SK-N-SH (cell line): ENCODE results near the gene C16orf92. TPM values are rescaled to one million over a fixed set of nuclear protein-coding genes. Genes with fewer than 3 reads are reported as not detected.

Experiments used
- CTCF ChIA-PET: fragments of 300-600, 350-600 bp; formaldehyde crosslinking; extraction: SDS; loops from one replicate; lab custom pipeline; 2021; lab: Yijun Ruan, JAX
- POLR2A ChIA-PET: fragments of 350-600 bp; sonication (Branson Sonifier 250); formaldehyde crosslinking; extraction: SDS; loops from one replicate; lab custom pipeline; 2020; ENCODE audit warnings: antibody characterized with exemption, inconsistent platforms; lab: Yijun Ruan, JAX
- DNase-seq: peaks from one replicate; pipeline ENCODE4 v3.0.0; 2012
- H2AFZ ChIP-seq: fragments of 200-600 bp; sonication (generic); 2 replicates; pipeline ENCODE4 v1.8.1; 2016; ENCODE audit warnings: antibody characterized with exemption, mild to moderate bottlenecking, low read depth
- H3F3A ChIP-seq: fragments of 200-600 bp; sonication (generic); replicated peaks from 2 replicates; pipeline ENCODE3; 2016; ENCODE audit warnings: antibody characterized with exemption, mild to moderate bottlenecking; ENCODE audit not compliant: insufficient read depth
- H3K27ac ChIP-seq, 2 experiments: fragments of 200-500 bp in 1 of 2; fragments of 200-600 bp in 1 of 2; sonication (Bioruptor generic) in 1 of 2; sonication (generic), shearing (Covaris generic) in 1 of 2; 2 replicates each; pipeline versions ENCODE4 v1.5.1 to v1.6.1; 2014 to 2016; ENCODE audit warnings: low read depth in 2 of 2, inconsistent platforms in 1 of 2, low read length in 1 of 2, mild to moderate bottlenecking in 1 of 2, mixed read lengths in 1 of 2
- H3K27me3 ChIP-seq: fragments of 200-600 bp; sonication (generic), shearing (Covaris generic); 2 replicates; pipeline ENCODE4 v1.6.1; 2016; ENCODE audit warnings: mixed run types; ENCODE audit not compliant: insufficient read depth
- H3K36me3 ChIP-seq, 2 experiments: fragments of 200-500 bp in 1 of 2; fragments of 200-600 bp in 1 of 2; sonication (Bioruptor generic) in 1 of 2; sonication (generic) in 1 of 2; replicated peaks in 1 of 2; 2 replicates each; pipeline versions ENCODE3 to v1.5.1; 2014 to 2016; ENCODE audit warnings: low read length in 1 of 2, mild to moderate bottlenecking in 1 of 2; ENCODE audit not compliant: insufficient read depth in 2 of 2, control insufficient read depth in 1 of 2
- H3K4me1 ChIP-seq, 2 experiments: fragments of 200-500 bp in 1 of 2; fragments of 200-600 bp in 1 of 2; sonication (Bioruptor generic) in 1 of 2; sonication (generic), shearing (Covaris generic) in 1 of 2; 2 replicates each; pipeline versions ENCODE4 v1.5.1 to v1.6.1; 2014 to 2016; ENCODE audit warnings: low read depth in 1 of 2, low read length in 1 of 2, mixed run types in 1 of 2; ENCODE audit not compliant: insufficient read depth in 2 of 2, control insufficient read depth in 1 of 2
- H3K4me2 ChIP-seq: fragments of 200-600 bp; sonication (generic), shearing (Covaris generic); 2 replicates; pipeline ENCODE4 v1.6.1; 2017; ENCODE audit warnings: mixed run types
- H3K4me3 ChIP-seq, 2 experiments: fragments of 200-500 bp in 1 of 2; fragments of 200-600 bp in 1 of 2; sonication (Bioruptor generic) in 1 of 2; sonication (generic), shearing (Covaris generic) in 1 of 2; 2 replicates each; pipeline versions ENCODE4 v1.5.1 to v1.8.1; 2014 to 2016; ENCODE audit warnings: low read depth in 2 of 2, inconsistent platforms in 1 of 2, low read length in 1 of 2, mild to moderate bottlenecking in 1 of 2, mixed read lengths in 1 of 2, moderate library complexity in 1 of 2
- H3K79me2 ChIP-seq: fragments of 200-600 bp; sonication (generic); 2 replicates; pipeline ENCODE4 v1.8.1; 2017; ENCODE audit warnings: mild to moderate bottlenecking; ENCODE audit not compliant: insufficient read depth
- H3K9ac ChIP-seq: fragments of 200-600 bp; sonication (generic); 2 replicates; pipeline ENCODE4 v1.6.1; 2017; ENCODE audit warnings: mixed run types
- H3K9me2 ChIP-seq: fragments of 200-600 bp; sonication (generic); 2 replicates; pipeline ENCODE4 v1.6.1; 2017; ENCODE audit warnings: mixed run types
- H3K9me3 ChIP-seq: fragments of 200-600 bp; sonication (generic); 2 replicates; pipeline ENCODE4 v1.6.1; 2017; ENCODE audit warnings: mixed run types, mild to moderate bottlenecking, moderate library complexity
- H4K20me1 ChIP-seq: fragments of 200-600 bp; sonication (generic); 2 replicates; pipeline ENCODE4 v1.6.1; 2017; ENCODE audit warnings: mild to moderate bottlenecking, mixed run types; ENCODE audit not compliant: insufficient read depth
- ELF1 ChIP-seq: IDR thresholded peaks from 2 replicates; pipeline ENCODE4 v1.4.0; 2012
- EP300 ChIP-seq, 2 experiments: IDR thresholded peaks; 2 replicates each; pipeline versions ENCODE4 v1.4.0 to v1.6.1; 2012; ENCODE audit warnings: borderline replicate concordance in 1 of 2, low read depth in 1 of 2, low read length in 1 of 2
- EZH2phosphoT487 ChIP-seq: fragments of 200-600 bp; sonication (generic); IDR thresholded peaks from 2 replicates; pipeline ENCODE4 v1.6.1; 2017; ENCODE audit warnings: low read depth, mixed run types, mild to moderate bottlenecking, antibody characterized with exemption, moderate library complexity, borderline replicate concordance
- FOSL2 ChIP-seq: IDR thresholded peaks from 2 replicates; pipeline ENCODE4 v1.4.0; 2012; ENCODE audit warnings: low read depth, mild to moderate bottlenecking, moderate library complexity, borderline replicate concordance
- FOXM1 ChIP-seq: IDR thresholded peaks from 2 replicates; pipeline ENCODE4 v1.4.0; 2012; ENCODE audit warnings: low read depth, mild to moderate bottlenecking
- JUND ChIP-seq: IDR thresholded peaks from 2 replicates; pipeline ENCODE4 v1.4.0; 2012
- MEF2A ChIP-seq: IDR thresholded peaks from 2 replicates; pipeline ENCODE4 v1.4.0; 2012; ENCODE audit warnings: low read depth, borderline replicate concordance
- MXI1 ChIP-seq: IDR thresholded peaks from 2 replicates; pipeline ENCODE4 v1.6.1; 2012; ENCODE audit warnings: mild to moderate bottlenecking, low read depth, low read length, improper control_type of control experiment
- NRF1 ChIP-seq: IDR thresholded peaks from 2 replicates; pipeline ENCODE4 v1.6.1; 2012; ENCODE audit warnings: low read depth, mild to moderate bottlenecking, low read length
- RAD21 ChIP-seq: IDR thresholded peaks from 2 replicates; pipeline ENCODE4 v1.6.1; 2012; ENCODE audit warnings: mild to moderate bottlenecking, low read length
- SMC3 ChIP-seq: IDR thresholded peaks from 2 replicates; pipeline ENCODE4 v1.6.1; 2012; ENCODE audit warnings: low read depth, low read length, improper control_type of control experiment
- TAF1 ChIP-seq: IDR thresholded peaks from 2 replicates; pipeline ENCODE4 v1.6.1; 2012; ENCODE audit warnings: low read depth, mild to moderate bottlenecking, low read length, moderate library complexity, borderline replicate concordance
- WGBS: methylation state at CpG from one replicate; pipeline ENCODE4 v1.1.6; 2017; ENCODE audit warnings: low lambda C conversion rate; 5-methylcytosine and 5-hydroxymethylcytosine counted together
- polyA plus RNA-seq, 3 experiments: library from polyadenylated mRNA; depleted of rRNA; stranded (reverse); fragments of >200 nt; gene quantifications; 2 replicates each; pipeline ENCODE4 v1.2.3, GENCODE V29; 2012
- TF ChIP-seq, protein P1 (sequence below): fragments of 150-350 bp; IDR thresholded peaks from 2 replicates; pipeline ENCODE4 v1.6.1; 2017; ENCODE audit warnings: antibody characterized with exemption, low read length, low read depth, borderline replicate concordance
- TF ChIP-seq, protein P2 (sequence below): IDR thresholded peaks from 2 replicates; pipeline ENCODE4 v1.4.0; 2012; ENCODE audit warnings: low read depth, borderline replicate concordance
- TF ChIP-seq, protein P3 (sequence below): fragments of 150-350 bp; IDR thresholded peaks from 2 replicates; pipeline ENCODE4 v1.6.1; 2016; ENCODE audit warnings: mild to moderate bottlenecking, low read depth, low read length

The C16orf92 gene
- polyA plus RNA-seq, 1 of the 3 experiments (the other 2 are of a cell fraction), result not detected

DNA sequence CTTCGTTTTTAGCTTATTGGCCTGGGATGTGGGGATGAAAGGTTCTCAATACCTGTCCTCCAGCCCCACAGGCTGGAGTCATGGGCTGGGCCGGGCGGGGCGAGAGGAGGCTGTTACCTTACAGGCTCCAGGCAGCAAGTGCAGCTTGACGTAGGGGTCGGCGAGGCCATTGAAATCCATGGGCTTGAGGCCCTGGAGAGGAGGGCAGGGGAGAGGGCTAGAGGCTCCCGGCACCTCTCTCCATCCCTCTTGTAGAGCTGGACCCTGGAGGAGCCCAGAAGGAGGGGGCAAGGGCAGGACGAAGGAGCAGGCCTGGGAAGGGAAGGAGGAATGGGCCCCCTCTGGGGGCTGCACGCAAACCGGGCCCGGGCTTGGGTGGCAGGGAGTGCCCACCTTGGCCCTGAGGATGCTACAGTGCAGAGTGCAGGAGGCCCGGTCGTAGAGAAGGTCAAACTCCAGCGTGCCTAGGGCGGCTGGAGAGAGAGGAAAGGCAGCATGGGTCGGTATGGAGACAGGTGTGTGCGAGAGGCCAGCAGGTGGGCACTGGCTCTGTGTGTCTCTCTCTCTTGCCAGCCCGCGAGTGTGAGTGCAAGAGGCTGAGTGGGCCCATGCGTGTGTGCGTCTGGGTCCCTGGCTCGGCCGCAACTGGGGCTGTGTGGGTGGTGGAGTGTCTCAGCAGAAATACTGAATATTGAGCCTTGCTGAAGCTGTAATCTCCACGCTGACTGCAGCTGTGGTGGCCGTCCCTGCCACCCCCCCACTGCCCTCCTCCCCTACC, 13.7 kb upstream of the C16orf92 start:
- H3K4me2 ChIP-seq, result no peak overlapping the region
- DNase-seq, result no peak
- no peaks in the 10 kb centered on the region for H3K79me2 ChIP-seq
- no peaks in the 10 kb centered on the region for H3K9me2 ChIP-seq
- H3K36me3 ChIP-seq, result peaks cover 0 to 4% of the 10 kb centered on the region in 2 experiments
- H4K20me1 ChIP-seq, result no peaks in the 10 kb centered on the region
- TF ChIP-seq TAF1 (no peak), MEF2A (no peak), RAD21 (no peak), ELF1 (no peak), EZH2phosphoT487 (no peak), EP300 (IDR thresholded peaks at IDR 0.05; ENCODE audit: borderline replicate concordance in 1 of 2, low read depth in 1 of 2, low read length in 1 of 2) (no peak), MXI1 (no peak), FOSL2 (no peak), JUND (no peak), NRF1 (no peak), FOXM1 (no peak), SMC3 (no peak)
- TF ChIP-seq, protein P1, sequence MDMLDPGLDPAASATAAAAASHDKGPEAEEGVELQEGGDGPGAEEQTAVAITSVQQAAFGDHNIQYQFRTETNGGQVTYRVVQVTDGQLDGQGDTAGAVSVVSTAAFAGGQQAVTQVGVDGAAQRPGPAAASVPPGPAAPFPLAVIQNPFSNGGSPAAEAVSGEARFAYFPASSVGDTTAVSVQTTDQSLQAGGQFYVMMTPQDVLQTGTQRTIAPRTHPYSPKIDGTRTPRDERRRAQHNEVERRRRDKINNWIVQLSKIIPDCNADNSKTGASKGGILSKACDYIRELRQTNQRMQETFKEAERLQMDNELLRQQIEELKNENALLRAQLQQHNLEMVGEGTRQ, result no peak
- TF ChIP-seq, protein P2, sequence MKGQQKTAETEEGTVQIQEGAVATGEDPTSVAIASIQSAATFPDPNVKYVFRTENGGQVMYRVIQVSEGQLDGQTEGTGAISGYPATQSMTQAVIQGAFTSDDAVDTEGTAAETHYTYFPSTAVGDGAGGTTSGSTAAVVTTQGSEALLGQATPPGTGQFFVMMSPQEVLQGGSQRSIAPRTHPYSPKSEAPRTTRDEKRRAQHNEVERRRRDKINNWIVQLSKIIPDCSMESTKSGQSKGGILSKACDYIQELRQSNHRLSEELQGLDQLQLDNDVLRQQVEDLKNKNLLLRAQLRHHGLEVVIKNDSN, result no peak
- TF ChIP-seq, protein P3, sequence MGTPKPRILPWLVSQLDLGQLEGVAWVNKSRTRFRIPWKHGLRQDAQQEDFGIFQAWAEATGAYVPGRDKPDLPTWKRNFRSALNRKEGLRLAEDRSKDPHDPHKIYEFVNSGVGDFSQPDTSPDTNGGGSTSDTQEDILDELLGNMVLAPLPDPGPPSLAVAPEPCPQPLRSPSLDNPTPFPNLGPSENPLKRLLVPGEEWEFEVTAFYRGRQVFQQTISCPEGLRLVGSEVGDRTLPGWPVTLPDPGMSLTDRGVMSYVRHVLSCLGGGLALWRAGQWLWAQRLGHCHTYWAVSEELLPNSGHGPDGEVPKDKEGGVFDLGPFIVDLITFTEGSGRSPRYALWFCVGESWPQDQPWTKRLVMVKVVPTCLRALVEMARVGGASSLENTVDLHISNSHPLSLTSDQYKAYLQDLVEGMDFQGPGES, result no peak
- H3K9me3 ChIP-seq, result no peaks in the 10 kb centered on the region
- no peak overlapping the region for H3K4me3 ChIP-seq
- peaks cover 0 to 5% of the 10 kb centered on the region in 2 experiments; a peak in 1 of 4 replicates for H3K4me1 ChIP-seq
- H3F3A ChIP-seq, result no peaks in the 10 kb centered on the region
- H3K27me3 ChIP-seq, result no peaks in the 10 kb centered on the region
- H3K27ac ChIP-seq, result no peak overlapping the region
- ChIA-PET CTCF (interaction anchor here (0.6 to 2.0 kb wide), 4 partner anchors 22 to 190 kb away, joined by 3 to 8 read pairs (median 3); partner anchors contain the start of gene TLCD3B), POLR2A (interaction anchor here (1.1 kb wide), 1 partner anchor 9 kb away, joined by 3 read pairs; no protein-coding TSS in a partner anchor)
- 88% methylated on average over 23 of the region's 26 CpGs for WGBS
- H3K9ac ChIP-seq, result no peak overlapping the region
- H2AFZ ChIP-seq, result no peak overlapping the region
